Effector memory CD8-positive, alpha-beta T cell (primary cell): ENCODE measurements around the gene PLEKHA7.
A peak's percentile ranks its signal among the peaks of the same experiment; 100 is the strongest.

ENCODE experiments used
- ATAC-seq: fragments of 150-1000 bp; cut with Tn5 transposase; replicated peaks from 2 replicates; pipeline ENCODE4 v1.10.0; 2021; ENCODE audit warnings: mild to moderate bottlenecking, moderate library complexity
- DNase-seq, 3 experiments: peaks; one replicate each; pipeline ENCODE4 v3.0.0; 2021
- H3K27ac Mint-ChIP-seq, 2 donors: one replicate each; pipeline ENCODE4 v1.8.0; 2022; ENCODE audit warnings: mild to moderate bottlenecking in 2 of 2, mixed read lengths in 2 of 2, moderate library complexity in 2 of 2
- H3K27me3 Mint-ChIP-seq, 2 donors: one replicate each; pipeline ENCODE4 v1.8.0; 2022; ENCODE audit warnings: mixed read lengths in 2 of 2
- H3K36me3 Mint-ChIP-seq: one replicate; pipeline ENCODE4 v1.8.0; 2022; ENCODE audit warnings: mild to moderate bottlenecking, moderate library complexity, mixed read lengths; ENCODE audit not compliant: insufficient read depth
- H3K4me1 Mint-ChIP-seq, 2 donors: one replicate each; pipeline ENCODE4 v1.8.0; 2022; ENCODE audit warnings: low read depth in 2 of 2, mixed read lengths in 2 of 2
- H3K4me3 Mint-ChIP-seq, 2 donors: one replicate each; pipeline ENCODE4 v1.8.0; 2022; ENCODE audit warnings: mild to moderate bottlenecking in 2 of 2, mixed read lengths in 2 of 2, moderate library complexity in 2 of 2
- H3K9me3 Mint-ChIP-seq, 2 donors: one replicate each; pipeline ENCODE4 v1.8.0; 2022; ENCODE audit warnings: mixed read lengths in 2 of 2

Gene PLEKHA7

GRCh38 chr11:16812274-16812673, 201.9 kb downstream of the PLEKHA7 start:
- Mint-ChIP-seq H3K4me1 (peaks cover 0 to 30% of the 10 kb centered on the region in 2 donors), H3K9me3 (no peaks in the 10 kb centered on the region), H3K27ac (no peak overlapping the region), H3K4me3 (no peak overlapping the region), H3K27me3 (peaks cover 0 to 9% of the 10 kb centered on the region in 2 donors), H3K36me3 (peaks cover 2% of the 10 kb centered on the region)
- DNase-seq (no peak), ATAC-seq (no peak)

DNA sequence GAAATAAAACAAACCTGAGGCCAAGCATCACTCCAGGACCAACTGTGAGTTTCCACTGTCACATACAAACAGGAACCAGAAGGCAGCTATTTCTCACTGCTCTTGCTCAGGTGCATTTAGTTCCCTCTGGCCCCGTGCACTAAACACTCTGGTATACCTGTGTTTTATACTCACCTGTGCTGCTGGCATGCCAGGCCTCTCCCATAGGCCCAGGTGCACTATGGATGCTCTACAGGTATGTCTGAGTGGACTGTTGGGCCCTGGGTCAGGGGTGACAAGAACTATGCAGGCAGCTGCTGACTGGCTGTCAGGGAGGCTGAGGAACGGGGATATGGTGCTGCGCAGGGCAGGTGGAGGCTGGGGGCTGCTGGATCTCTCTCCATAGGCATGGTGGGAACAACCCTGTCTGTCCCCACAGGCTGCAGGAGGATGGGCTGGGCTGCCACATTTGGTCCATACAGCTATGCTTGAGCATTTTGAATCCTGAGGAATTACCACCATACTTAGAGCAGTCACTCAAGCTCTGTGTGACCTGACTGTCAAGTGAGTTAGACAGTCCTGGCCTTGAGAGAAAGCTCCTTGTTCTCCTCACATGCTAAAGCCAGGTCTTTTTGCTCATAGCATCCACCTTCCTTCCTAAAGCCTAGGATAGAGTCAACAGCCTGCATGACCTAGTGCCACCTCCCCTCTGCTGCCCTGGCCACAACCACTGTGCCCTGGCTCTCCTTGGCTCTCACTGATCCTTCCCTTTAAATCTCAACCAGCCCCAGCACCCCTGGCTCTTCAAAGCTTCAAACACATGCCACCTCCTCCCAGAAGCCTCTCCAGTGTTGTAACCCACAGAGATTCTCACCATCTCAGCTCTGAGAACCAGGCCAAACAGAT, 202.8 kb downstream of the PLEKHA7 start:
- ATAC-seq = no peak
- Mint-ChIP-seq H3K36me3 (no peaks in the 10 kb centered on the region), H3K4me1 (peaks cover 0 to 34% of the 10 kb centered on the region in 2 donors), H3K27me3 (peaks cover 0 to 9% of the 10 kb centered on the region in 2 donors), H3K9me3 (no peaks in the 10 kb centered on the region), H3K27ac (peak overlapping the region in 1 of 2 donors; percentile 59), H3K4me3 (no peak overlapping the region)
- no peak for DNase-seq

DNA sequence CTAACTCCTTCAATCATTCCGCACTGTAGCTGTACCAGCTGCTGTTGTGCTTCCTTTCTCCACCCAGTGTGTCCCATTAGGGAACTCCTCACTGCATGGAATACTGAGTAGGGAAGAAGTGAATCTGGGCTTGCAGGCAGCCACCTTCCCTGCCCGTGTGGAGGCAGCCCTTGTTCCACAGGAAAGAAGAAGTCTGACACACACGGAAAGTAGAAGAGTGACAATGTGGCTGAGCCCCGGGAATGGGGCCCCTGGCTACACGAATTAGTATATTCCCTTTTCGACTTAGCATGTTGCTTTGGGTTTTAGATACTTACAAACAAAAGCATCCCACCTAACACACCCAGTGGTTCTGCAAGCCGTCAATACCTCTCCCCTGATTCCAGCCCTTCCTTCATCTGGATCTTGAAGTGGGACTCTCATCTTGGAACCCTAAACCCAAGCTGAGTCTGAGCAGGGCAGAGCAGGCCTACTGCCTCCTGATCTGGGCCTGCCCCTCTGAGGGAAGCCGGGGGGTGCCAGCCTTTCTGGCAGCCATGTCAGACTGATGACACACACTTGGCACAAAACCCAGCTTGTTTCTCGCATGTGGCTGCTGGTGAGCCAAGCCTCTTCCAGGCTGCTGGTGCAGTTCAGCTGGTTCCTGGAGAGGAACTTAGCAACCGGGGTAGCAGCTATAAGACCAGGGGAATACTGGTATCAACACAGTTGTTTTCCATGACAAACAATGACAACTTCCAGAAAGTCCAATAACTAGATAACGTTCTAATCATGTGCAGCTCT, 204.1 kb downstream of the PLEKHA7 start:
- Mint-ChIP-seq H3K4me1 (peaks cover 0 to 36% of the 10 kb centered on the region in 2 donors), H3K27me3 (peaks cover 0 to 9% of the 10 kb centered on the region in 2 donors), H3K4me3 (peak overlapping the region in 1 of 2 donors; percentile 19), H3K27ac (peak overlapping the region in 1 of 2 donors; percentile 59), H3K9me3 (no peaks in the 10 kb centered on the region), H3K36me3 (no peaks in the 10 kb centered on the region)
- DNase-seq (no peak), ATAC-seq (no peak)

- ATAC-seq (peak; percentile 35), DNase-seq (no peak)
- Mint-ChIP-seq H3K4me1 (peaks cover 0 to 50% of the 10 kb centered on the region in 2 donors), H3K27me3 (peaks cover 0 to 3% of the 10 kb centered on the region in 2 donors), H3K9me3 (no peaks in the 10 kb centered on the region), H3K27ac (peak overlapping the region in 1 of 2 donors; percentile 78), H3K36me3 (no peaks in the 10 kb centered on the region), H3K4me3 (peak overlapping the region in 1 of 2 donors; percentile 40)
Observed at GRCh38 chr11:16807306-16807705, 206.9 kb downstream of the PLEKHA7 start.

DNA sequence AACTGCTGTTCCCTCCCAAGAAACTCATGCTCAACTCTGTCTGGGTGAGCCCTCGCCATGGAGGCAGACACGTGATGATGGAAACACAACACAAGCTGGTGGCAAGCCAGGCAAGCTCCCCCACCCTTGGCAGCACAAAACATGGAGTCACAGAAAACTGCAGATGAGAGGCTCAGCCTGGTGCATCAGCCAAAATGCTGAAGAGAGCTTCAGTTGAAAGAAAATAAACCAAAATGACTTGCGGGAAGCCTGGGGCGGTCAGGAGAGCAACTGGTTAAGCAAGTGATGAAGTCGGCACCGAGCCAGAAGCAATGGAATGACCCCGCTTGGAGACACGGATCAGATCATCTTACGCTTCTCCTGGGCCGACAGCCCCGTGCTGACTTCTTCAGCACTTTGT, 207.4 kb downstream of the PLEKHA7 start:
- Mint-ChIP-seq H3K4me1 (peaks cover 0 to 47% of the 10 kb centered on the region in 2 donors), H3K36me3 (no peaks in the 10 kb centered on the region), H3K27ac (peak overlapping the region in 1 of 2 donors; percentile 78), H3K27me3 (no peaks in the 10 kb centered on the region), H3K9me3 (no peaks in the 10 kb centered on the region), H3K4me3 (peak overlapping the region in 1 of 2 donors; percentile 40)
- ATAC-seq = no peak
- DNase-seq = no peak

- no peak for ATAC-seq
- no peaks in the 10 kb centered on the region for H3K9me3 Mint-ChIP-seq
- peak overlapping the region in 1 of 2 donors; percentile 73 for H3K27ac Mint-ChIP-seq
- no peak overlapping the region for H3K4me3 Mint-ChIP-seq
- H3K36me3 Mint-ChIP-seq = no peaks in the 10 kb centered on the region
- no peaks in the 10 kb centered on the region for H3K27me3 Mint-ChIP-seq
- peaks cover 0 to 50% of the 10 kb centered on the region in 2 donors for H3K4me1 Mint-ChIP-seq
- DNase-seq = no peak
Observed at GRCh38 chr11:16805938-16806337, 208.3 kb downstream of the PLEKHA7 start.

- DNase-seq = no peak
- Mint-ChIP-seq H3K4me1 (peaks cover 0 to 48% of the 10 kb centered on the region in 2 donors), H3K36me3 (no peaks in the 10 kb centered on the region), H3K27ac (peak overlapping the region in 1 of 2 donors; percentile 73), H3K4me3 (peak overlapping the region in 1 of 2 donors; percentile 70), H3K27me3 (no peaks in the 10 kb centered on the region), H3K9me3 (no peaks in the 10 kb centered on the region)
- peak; percentile 71 for ATAC-seq
Observed at GRCh38 chr11:16804104-16804947, 209.9 kb downstream of the PLEKHA7 start.

DNA sequence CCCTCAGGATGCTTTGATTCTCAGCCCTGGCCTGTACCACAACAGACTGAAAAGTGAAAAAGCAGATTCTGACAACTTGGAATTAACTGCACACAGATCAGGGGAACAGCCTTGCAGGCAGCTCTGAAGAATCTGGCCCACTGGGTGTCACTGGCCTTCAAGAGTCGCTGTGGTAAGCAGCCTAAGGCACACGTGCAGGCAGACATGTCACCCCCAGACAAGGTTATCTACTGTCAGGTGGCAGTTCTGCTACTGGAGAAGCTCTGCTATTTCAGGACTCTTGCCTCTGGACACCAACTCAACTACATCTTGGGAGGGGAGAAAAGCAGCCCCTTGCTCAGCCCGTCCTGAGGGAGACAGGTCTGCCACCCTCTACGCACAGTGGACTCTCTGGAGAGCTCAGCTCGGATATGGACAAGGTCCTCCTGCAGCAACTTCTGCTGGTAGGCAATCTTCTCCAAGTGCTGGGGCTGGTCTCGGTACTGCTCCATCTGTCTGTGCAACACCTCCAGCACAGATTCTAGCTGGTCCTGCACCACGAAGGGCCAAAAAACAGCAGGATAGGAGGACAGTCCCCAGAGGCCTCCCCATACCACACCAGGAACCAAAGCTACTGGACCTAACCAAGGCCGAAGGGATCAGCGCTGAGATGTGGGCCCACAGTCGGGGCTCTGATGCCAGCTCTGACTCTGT, 212.8 kb downstream of the PLEKHA7 start:
- no peak overlapping the region for H3K4me3 Mint-ChIP-seq
- no peaks in the 10 kb centered on the region for H3K36me3 Mint-ChIP-seq

GRCh38 chr11:16800382-16800781, 213.8 kb downstream of the PLEKHA7 start:
- no peak for DNase-seq
- Mint-ChIP-seq H3K27me3 (no peaks in the 10 kb centered on the region), H3K9me3 (no peaks in the 10 kb centered on the region), H3K4me1 (peaks cover 0 to 37% of the 10 kb centered on the region in 2 donors), H3K4me3 (no peak overlapping the region), H3K27ac (peak overlapping the region in 1 of 2 donors; percentile 85), H3K36me3 (peaks cover 3% of the 10 kb centered on the region)
- no peak for ATAC-seq

More for the DNA sequence above, 212.8 kb downstream of the PLEKHA7 start:
- ATAC-seq (no peak), DNase-seq (no peak)
- no peaks in the 10 kb centered on the region for H3K27me3 Mint-ChIP-seq
- peak overlapping the region in 1 of 2 donors; percentile 85 for H3K27ac Mint-ChIP-seq
- H3K9me3 Mint-ChIP-seq = no peaks in the 10 kb centered on the region
- H3K4me1 Mint-ChIP-seq = peaks cover 0 to 34% of the 10 kb centered on the region in 2 donors

- H3K36me3 Mint-ChIP-seq = peaks cover 3% of the 10 kb centered on the region
- ATAC-seq (no peak), DNase-seq (no peak)
- no peaks in the 10 kb centered on the region for H3K9me3 Mint-ChIP-seq
- H3K27me3 Mint-ChIP-seq = peaks cover 0 to 3% of the 10 kb centered on the region in 2 donors
- H3K4me3 Mint-ChIP-seq = no peak overlapping the region
- H3K4me1 Mint-ChIP-seq = peaks cover 0 to 40% of the 10 kb centered on the region in 2 donors
- H3K27ac Mint-ChIP-seq = peak overlapping the region in 1 of 2 donors; percentile 85
Observed at GRCh38 chr11:16799890-16800289, 214.3 kb downstream of the PLEKHA7 start.

DNA sequence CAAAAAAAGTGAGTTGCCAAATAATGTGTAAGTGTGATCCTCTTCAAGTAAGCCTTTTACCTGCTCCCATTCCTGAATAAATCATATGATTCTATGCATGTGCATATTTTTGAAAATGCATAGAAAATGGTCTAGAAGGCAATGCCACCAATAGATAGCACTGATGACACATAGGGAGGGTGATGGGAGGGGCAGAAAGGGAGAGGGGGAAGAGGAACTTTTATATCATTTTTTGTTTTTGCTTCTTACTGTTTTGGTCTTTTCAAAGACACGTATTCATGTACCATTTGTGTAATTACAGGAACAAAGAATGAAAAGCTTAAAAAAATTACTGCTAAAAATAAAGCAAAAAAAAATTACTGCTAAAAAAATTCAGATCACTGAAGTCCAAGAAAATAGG, 215.0 kb downstream of the PLEKHA7 start:
- Mint-ChIP-seq H3K36me3 (peaks cover 3% of the 10 kb centered on the region), H3K4me1 (peaks cover 0 to 38% of the 10 kb centered on the region in 2 donors), H3K27me3 (peaks cover 0 to 4% of the 10 kb centered on the region in 2 donors), H3K9me3 (no peaks in the 10 kb centered on the region), H3K4me3 (no peak overlapping the region), H3K27ac (peak overlapping the region in 1 of 2 donors; percentile 85)
- ATAC-seq (no peak), DNase-seq (no peak)

DNA sequence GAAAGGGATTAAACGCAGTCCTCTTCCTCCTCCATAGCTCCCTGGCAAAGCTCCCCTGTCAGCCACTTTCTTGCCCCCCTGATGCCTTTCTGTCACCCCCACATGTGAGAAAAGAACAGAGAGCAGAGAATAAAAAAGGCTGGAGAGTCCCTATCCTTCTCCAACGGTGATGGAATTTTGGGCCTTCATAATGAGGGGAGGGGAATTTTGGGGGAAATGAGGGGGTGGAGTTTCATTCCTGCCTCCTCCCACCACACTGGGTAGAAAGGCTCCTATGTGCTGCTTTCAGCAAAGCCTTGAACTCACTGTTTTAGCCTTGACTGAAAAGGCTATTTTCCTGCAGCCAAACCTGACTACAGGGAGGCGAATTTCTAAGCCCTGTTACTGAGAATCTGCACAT, 216.4 kb downstream of the PLEKHA7 start:
- H3K9me3 Mint-ChIP-seq = no peaks in the 10 kb centered on the region
- H3K4me1 Mint-ChIP-seq = peaks cover 0 to 36% of the 10 kb centered on the region in 2 donors
- peak overlapping the region in 1 of 2 donors; percentile 26 for H3K27ac Mint-ChIP-seq
- ATAC-seq (no peak), DNase-seq (no peak)
- H3K4me3 Mint-ChIP-seq = no peak overlapping the region
- H3K36me3 Mint-ChIP-seq = peaks cover 3% of the 10 kb centered on the region
- H3K27me3 Mint-ChIP-seq = peaks cover 0 to 4% of the 10 kb centered on the region in 2 donors
